SJSA1 (cell line): ENCODE results near the gene BANK1. TPM values are rescaled to one million over a fixed set of nuclear protein-coding genes. Genes with fewer than 3 reads are reported as not detected.
"Not testable (repeated sequence)": the region's sequence is repeated elsewhere in the genome, so short reads cannot be mapped to it uniquely, and the experiment has no call there.

ENCODE experiments used
- DNase-seq, 2 experiments: peaks; one replicate each; pipeline ENCODE4 v3.0.0-alpha.2; 2015 to 2020; ENCODE audit warnings: low spot score in 2 of 2, low read depth in 1 of 2
- H3K27ac ChIP-seq: fragments of 250-450 bp; sonication (Bioruptor Pico); 2 replicates; pipeline ENCODE4 v1.5.1; 2020; ENCODE audit warnings: mild to moderate bottlenecking, moderate library complexity
- H3K27me3 ChIP-seq: fragments of 250-450 bp; sonication (Bioruptor Pico); replicated peaks from 2 replicates; pipeline ENCODE4 v1.5.1; 2020; ENCODE audit warnings: mild to moderate bottlenecking, moderate library complexity
- H3K36me3 ChIP-seq: fragments of 250-450 bp; sonication (Bioruptor Pico); 2 replicates; pipeline ENCODE4 v1.5.1; 2020; ENCODE audit warnings: mild to moderate bottlenecking
- H3K4me1 ChIP-seq: fragments of 250-450 bp; sonication (Bioruptor Pico); replicated peaks from 2 replicates; pipeline ENCODE4 v1.6.1; 2021; ENCODE audit warnings: mild to moderate bottlenecking
- H3K4me3 ChIP-seq: fragments of 250-450 bp; sonication (Bioruptor Pico); 2 replicates; pipeline ENCODE4 v1.5.1; 2020; ENCODE audit warnings: mild to moderate bottlenecking
- H3K9me3 ChIP-seq: fragments of 250-450 bp; sonication (Bioruptor Pico); replicated peaks from 2 replicates; pipeline ENCODE4 v1.5.1; 2020; ENCODE audit warnings: mild to moderate bottlenecking
- total RNA-seq: library from RNA; depleted of rRNA; stranded (reverse); fragments of >200 nt; shearing (Covaris generic); gene quantifications from 2 replicates; pipeline ENCODE4 v1.2.3, GENCODE V29; 2014

BANK1 gene
- total RNA-seq, 1 experiment from 2014 or later = not detected

GRCh38 chr4:101865501-101866062 is 75.1 kb downstream of the BANK1 start:
- Histone ChIP-seq H3K36me3 (no peaks in the 10 kb centered on the region), H3K27me3 (no peaks in the 10 kb centered on the region), H3K4me3 (no peak overlapping the region), H3K27ac (peak overlapping the region; percentile 91), H3K9me3 (no peaks in the 10 kb centered on the region), H3K4me1 (peaks cover 18% of the 10 kb centered on the region)
- peak; percentile 71 to 96 for DNase-seq

GRCh38 chr4:101870874-101871273 is 80.3 kb downstream of the BANK1 start:
- Histone ChIP-seq H3K9me3 (no peaks in the 10 kb centered on the region), H3K27ac (peak overlapping the region; percentile 11; the same call in 1 of the 2 replicates), H3K36me3 (no peaks in the 10 kb centered on the region), H3K4me3 (no peak overlapping the region), H3K4me1 (peaks cover 24% of the 10 kb centered on the region), H3K27me3 (no peaks in the 10 kb centered on the region)
- DNase-seq = no peak

DNA sequence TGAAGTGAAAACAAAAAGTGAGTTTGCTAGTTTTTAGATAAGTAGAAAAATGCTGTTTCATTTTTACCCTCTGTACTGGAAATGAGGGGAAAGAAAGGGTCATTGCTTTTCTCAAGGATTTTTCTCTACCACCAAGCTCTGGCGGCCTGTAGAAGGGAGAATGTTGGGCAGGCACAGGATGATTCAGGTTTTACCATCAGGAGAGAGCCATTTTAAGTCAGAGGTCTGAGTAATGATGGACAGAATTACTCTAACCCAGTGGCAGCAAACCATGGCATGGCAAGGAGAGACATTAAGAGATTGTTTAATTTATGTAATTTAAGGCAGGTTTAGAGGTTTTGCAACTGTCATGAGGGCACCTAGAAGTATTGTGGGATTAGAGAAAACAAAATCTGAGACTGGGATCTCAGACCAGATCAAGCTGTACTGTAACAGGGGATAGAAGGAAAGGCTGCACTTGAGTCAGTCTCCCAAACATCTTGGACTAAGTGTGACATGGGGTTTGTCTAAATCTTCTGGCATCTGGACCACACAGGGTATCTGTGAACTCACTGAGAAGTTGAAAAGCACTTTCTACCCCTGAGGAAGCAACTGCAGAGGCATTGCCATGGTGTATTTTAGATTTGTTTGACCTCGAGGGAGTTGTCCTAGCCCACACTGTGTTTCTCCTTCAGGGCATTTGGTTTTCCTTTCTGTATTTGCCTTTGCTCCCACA is 81.6 kb downstream of the BANK1 start:
- no peaks in the 10 kb centered on the region for H3K9me3 ChIP-seq
- peaks cover 19% of the 10 kb centered on the region for H3K4me1 ChIP-seq
- DNase-seq = peak; percentile 62 to 84
- H3K36me3 ChIP-seq = no peaks in the 10 kb centered on the region
- H3K4me3 ChIP-seq = no peak overlapping the region
- peak overlapping the region; percentile 74 for H3K27ac ChIP-seq
- H3K27me3 ChIP-seq = no peaks in the 10 kb centered on the region

DNA sequence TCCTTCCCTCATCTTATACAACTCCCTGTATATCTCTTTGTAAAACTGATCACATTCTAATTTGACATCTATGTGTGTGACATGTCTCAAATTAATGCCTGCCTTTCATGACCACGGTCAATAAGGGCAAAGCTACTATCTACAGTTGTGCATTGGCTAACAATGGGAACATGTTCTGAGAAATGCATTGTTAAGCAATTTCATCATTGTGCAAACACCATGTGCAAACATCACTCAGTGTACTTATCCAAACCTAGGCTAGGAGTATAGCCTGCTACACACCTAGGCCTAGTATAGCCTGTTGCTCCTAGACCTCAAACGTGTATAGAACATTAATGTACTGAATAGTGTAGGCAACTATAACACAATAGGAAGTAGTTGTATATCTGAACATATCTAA is 95.0 kb downstream of the BANK1 start:
- Histone ChIP-seq H3K27ac (no peak overlapping the region), H3K9me3 (no peaks in the 10 kb centered on the region), H3K4me3 (no peak overlapping the region), H3K4me1 (no peaks in the 10 kb centered on the region), H3K27me3 (no peaks in the 10 kb centered on the region), H3K36me3 (no peaks in the 10 kb centered on the region)
- no peak for DNase-seq

- H3K4me3 ChIP-seq = no peak overlapping the region
- DNase-seq = no peak
- no peaks in the 10 kb centered on the region for H3K4me1 ChIP-seq
- H3K9me3 ChIP-seq = no peaks in the 10 kb centered on the region
- no peak overlapping the region for H3K27ac ChIP-seq
- no peaks in the 10 kb centered on the region for H3K36me3 ChIP-seq
- H3K27me3 ChIP-seq = no peaks in the 10 kb centered on the region
These were observed 96.3 kb downstream of the BANK1 start for GRCh38 chr4:101886826-101887225.

- Histone ChIP-seq H3K9me3 (no peaks in the 10 kb centered on the region), H3K36me3 (no peaks in the 10 kb centered on the region)
These were observed 97.9 kb downstream of the BANK1 start for GRCh38 chr4:101888472-101888871.

GRCh38 chr4:101905527-101905926 is 115.0 kb downstream of the BANK1 start:
- not testable (repeated sequence) for H3K27me3 ChIP-seq, DNase-seq, H3K4me3 ChIP-seq, H3K4me1 ChIP-seq, H3K27ac ChIP-seq, H3K36me3 ChIP-seq, H3K9me3 ChIP-seq

More at GRCh38 chr4:101888472-101888871, 97.9 kb downstream of the BANK1 start:
- Histone ChIP-seq H3K27me3 (no peaks in the 10 kb centered on the region), H3K27ac (no peak overlapping the region), H3K4me1 (no peaks in the 10 kb centered on the region), H3K4me3 (no peak overlapping the region)
- DNase-seq = no peak

DNA sequence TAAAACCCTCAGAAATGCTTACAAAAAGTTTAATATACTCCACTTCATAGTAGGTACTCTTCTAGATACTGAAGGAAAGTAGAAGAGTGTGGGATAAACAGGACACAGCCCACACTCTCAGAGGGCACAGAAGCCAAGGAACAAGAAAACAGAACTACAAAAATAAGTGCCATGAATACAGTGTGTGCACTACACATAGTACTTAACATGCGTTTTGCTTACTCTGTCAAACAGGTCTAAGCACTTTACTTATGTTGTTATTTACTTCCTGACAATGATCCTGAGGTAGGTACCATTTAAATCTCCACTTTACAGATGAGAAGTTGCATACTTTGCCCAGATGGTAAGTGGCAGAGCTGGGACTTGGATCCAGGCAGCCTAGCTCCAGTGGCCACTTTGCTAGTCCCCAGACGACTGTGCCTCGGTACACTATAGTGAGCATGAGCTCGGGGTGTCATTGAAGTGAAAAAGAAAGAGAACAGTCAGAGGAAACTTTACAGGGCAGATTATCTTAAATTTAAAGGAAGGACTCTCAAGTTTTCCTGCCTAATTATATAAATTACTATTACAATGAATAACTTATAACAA is 120.3 kb downstream of the BANK1 start:
- Histone ChIP-seq H3K4me3 (no peak overlapping the region), H3K9me3 (peaks cover 2% of the 10 kb centered on the region; the same call in 1 of the 2 replicates), H3K4me1 (no peaks in the 10 kb centered on the region), H3K27me3 (no peaks in the 10 kb centered on the region; the same call in 1 of the 2 replicates), H3K36me3 (no peaks in the 10 kb centered on the region), H3K27ac (no peak overlapping the region)
- no peak for DNase-seq

GRCh38 chr4:101911616-101912015 is 121.1 kb downstream of the BANK1 start:
- Histone ChIP-seq H3K27ac (no peak overlapping the region), H3K9me3 (peaks cover 2% of the 10 kb centered on the region; the same call in 1 of the 2 replicates), H3K36me3 (no peaks in the 10 kb centered on the region), H3K4me3 (no peak overlapping the region), H3K27me3 (no peaks in the 10 kb centered on the region; the same call in 1 of the 2 replicates), H3K4me1 (no peaks in the 10 kb centered on the region)
- DNase-seq = no peak

DNA sequence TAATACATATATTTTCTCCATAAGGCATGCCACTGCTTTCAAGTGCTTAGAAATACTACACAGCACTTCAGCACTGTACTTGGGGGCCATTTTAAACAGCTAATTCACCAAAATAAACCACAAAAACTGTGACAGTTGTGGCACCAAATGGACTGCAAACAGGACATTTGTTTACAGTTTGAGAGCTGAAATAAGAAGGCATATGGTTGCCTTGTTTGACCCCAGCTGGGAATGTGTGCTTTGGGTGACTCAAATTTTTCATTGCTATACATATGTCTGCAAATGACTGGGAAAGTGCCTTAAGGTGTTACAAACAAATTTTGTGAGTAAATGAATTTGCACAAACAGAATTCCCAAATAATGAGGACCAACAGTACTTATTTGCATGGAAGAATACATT is 124.2 kb downstream of the BANK1 start:
- Histone ChIP-seq H3K27ac (no peak overlapping the region), H3K27me3 (no peaks in the 10 kb centered on the region; the same call in 1 of the 2 replicates), H3K36me3 (no peaks in the 10 kb centered on the region), H3K4me3 (no peak overlapping the region), H3K4me1 (no peaks in the 10 kb centered on the region), H3K9me3 (no peaks in the 10 kb centered on the region; the same call in 1 of the 2 replicates)
- DNase-seq = no peak

- Histone ChIP-seq H3K27me3 (no peaks in the 10 kb centered on the region; the same call in 1 of the 2 replicates), H3K4me3 (no peak overlapping the region), H3K27ac (no peak overlapping the region), H3K36me3 (no peaks in the 10 kb centered on the region), H3K9me3 (no peaks in the 10 kb centered on the region), H3K4me1 (no peaks in the 10 kb centered on the region)
- no peak for DNase-seq
These were observed 128.9 kb downstream of the BANK1 start for GRCh38 chr4:101919373-101919977.

DNA sequence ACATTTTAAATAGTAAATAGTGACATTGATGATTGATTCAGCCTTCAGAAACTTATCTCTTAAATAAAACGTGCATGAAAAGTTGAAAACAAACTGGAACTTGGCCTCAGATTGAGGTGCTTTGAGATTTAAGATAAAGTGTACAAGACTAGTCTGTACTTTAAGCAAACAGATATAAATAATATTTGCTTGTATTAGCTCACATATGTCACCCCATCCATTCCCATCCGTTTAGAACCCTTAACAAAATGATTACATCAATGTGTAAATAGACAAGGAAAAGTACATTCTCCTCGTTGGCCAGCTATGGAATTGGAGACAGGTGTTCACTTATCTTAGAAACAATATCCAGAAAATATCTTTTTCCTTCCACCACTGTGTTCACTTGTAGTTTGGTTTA is 130.8 kb downstream of the BANK1 start:
- no peak overlapping the region for H3K4me3 ChIP-seq
- H3K9me3 ChIP-seq = no peaks in the 10 kb centered on the region
- H3K36me3 ChIP-seq = no peaks in the 10 kb centered on the region
- H3K27me3 ChIP-seq = no peaks in the 10 kb centered on the region
- no peak for DNase-seq
- H3K27ac ChIP-seq = no peak overlapping the region
- H3K4me1 ChIP-seq = no peaks in the 10 kb centered on the region

GRCh38 chr4:101931619-101932018 is 141.1 kb downstream of the BANK1 start:
- no peak overlapping the region for H3K4me3 ChIP-seq
- H3K27me3 ChIP-seq = no peaks in the 10 kb centered on the region
- no peaks in the 10 kb centered on the region for H3K36me3 ChIP-seq
- no peaks in the 10 kb centered on the region for H3K9me3 ChIP-seq
- no peaks in the 10 kb centered on the region for H3K4me1 ChIP-seq
- no peak for DNase-seq
- H3K27ac ChIP-seq = no peak overlapping the region

DNA sequence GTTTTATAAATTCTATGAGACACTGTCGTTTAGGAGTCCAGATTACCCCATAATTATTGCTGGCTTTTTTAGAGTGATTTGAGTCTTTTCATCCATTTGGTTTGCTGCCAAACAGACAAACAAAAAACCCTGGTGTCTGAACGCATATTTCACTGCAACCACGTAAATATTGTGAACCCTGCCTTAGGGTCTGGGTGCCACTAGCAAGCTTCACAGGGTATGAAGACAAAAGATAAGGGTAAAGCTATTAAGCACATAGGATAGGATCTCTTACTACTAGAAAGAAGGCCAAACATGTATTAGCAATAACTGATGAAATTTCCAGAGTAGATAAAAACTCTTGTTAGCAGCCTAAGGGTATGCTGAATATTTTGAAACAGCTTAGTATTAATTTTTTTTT is 143.3 kb downstream of the BANK1 start:
- Histone ChIP-seq H3K27ac (no peak overlapping the region), H3K27me3 (no peaks in the 10 kb centered on the region), H3K4me1 (no peaks in the 10 kb centered on the region), H3K9me3 (no peaks in the 10 kb centered on the region), H3K4me3 (no peak overlapping the region), H3K36me3 (no peaks in the 10 kb centered on the region)
- DNase-seq = no peak
